SHP77 treated with DMSO at 0.1 percent for 48 hours (cell line): Measurements from ENCODE around the gene STIM2.
"Not testable (repeated sequence)": the region's sequence is repeated elsewhere in the genome, so short reads cannot be mapped to it uniquely, and the experiment has no call there.

Experiments used
- DNase-seq: peaks from one replicate; lab custom pipeline; 2025; lab: John Stamatoyannopoulos, UW

The STIM2 gene

DNA sequence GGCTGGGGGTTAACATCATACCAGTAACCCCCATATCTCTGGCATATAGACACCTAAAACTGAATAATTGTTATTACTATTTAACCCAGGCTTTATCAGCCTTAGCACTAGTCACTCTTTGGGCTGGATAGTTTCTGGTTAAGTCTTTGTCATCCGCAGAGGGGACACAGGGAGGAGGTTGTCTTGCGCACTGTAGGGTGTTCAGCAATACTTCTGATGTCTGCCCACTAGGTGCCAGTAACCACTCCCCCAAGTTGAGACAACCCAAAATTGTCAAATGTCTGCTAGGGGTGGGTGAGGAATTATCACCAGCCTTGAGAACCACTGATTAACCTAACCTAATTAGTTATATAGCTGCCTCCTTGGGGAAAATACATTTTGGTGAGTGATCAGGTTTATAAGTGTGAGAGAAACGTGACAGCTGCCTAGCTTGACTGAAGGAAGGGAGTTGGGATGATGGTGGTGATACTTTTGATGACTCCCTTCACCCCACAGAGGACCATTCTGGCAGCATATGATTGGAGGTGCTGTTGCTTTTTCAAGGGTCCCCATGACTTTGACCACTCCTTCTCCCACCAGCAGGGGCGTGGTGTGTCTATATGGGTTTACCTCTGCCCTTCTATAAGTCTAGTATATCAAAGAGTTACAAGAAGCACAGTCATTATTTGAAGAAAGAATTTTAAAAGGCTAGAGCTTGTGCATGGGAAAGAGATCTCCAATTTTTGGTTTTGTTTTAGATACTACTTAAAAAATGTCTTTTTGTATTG, 140.9 kb downstream of the STIM2 start:
- DNase-seq: no peak

GRCh38 chr4:27003642-27004113, 143.0 kb downstream of the STIM2 start:
- no peak for DNase-seq

DNA sequence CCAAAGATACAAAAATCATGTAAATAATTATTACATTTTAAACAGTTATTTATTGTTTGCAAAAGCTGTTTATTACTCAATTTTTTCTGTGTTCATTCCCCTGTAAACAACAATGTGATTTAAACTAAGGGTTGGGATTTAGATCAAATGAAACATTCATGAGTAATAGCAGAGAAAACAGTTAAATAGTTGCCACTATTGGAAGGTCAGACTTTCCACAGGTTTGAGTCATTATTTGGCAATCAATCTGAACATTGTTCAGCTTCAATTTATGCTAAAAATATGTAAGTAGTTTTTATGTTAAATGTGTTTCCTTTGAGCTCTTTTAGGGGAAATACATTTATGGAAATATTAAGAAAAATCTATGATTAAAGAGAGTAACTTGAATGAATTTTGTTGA, 144.9 kb downstream of the STIM2 start:
- no peak for DNase-seq

DNA sequence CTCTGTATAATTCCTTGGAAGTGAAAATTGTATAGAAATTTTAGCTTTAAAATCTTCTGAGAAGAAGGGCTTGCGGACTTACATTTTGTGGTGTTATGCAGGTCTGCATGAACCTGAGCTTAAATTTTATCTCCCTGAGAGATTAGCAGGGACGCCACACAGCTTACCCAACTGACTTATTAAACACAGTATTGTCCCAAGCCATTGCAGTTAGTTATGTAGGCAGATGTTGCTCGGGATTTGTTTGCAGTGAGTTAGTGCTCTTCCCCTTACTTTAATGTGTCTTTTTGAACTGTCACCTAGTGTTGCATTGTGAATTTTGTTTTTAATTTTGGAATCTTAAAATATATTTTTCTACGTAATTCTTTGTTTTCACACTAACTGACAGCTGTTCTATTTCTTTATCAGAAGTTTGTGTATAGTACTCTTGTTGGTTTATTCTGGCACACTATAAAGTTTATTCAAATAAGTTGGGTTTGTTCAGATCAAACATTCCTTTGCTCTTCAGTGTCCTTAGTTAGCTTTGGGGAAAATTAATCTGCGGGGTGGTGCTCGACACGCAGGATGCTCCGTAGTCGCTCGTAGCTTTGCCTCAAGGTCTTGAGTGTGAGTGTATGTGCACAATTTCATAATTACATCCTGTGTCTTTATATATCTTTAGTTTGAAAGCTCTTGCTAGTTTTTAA, 145.4 kb downstream of the STIM2 start:
- DNase-seq: no peak

DNA sequence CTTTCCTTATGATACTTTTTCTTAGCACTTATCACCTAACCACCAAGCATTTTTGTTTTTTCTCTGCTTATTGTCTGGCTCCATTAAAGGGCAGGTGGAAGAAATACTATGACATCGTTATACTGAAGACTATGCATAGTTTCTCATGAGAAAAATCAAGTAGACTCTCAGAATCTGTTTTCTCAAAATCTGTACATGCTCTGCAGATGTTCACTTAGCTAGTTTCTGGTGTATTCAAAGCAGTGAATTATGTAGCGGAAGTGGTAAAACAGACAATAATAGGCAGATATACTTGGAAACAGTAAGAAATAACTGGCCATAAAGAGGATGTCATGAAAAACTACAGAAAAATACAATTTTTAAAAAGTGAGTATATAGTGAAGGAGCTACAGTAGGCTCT, 146.0 kb downstream of the STIM2 start:
- DNase-seq: no peak

DNA sequence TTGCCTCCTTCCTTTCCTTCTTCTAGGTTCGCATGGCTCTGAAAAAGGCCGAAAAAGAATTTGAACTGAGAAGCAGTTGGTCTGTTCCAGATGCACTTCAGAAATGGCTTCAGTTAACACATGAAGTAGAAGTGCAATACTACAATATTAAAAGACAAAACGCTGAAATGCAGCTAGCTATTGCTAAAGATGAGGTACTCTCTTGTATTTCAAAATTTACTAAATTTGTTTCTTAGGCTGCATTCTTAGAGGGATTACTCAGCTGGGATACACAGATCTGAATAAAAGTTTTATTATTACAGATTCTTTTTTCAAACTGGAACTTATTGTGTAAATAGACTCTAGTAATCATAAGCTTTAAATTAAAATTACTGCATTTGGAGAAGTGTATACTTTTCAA, 146.9 kb downstream of the STIM2 start:
- DNase-seq: no peak

GRCh38 chr4:27008679-27009078, 148.0 kb downstream of the STIM2 start:
- no peak for DNase-seq

GRCh38 chr4:27009539-27009938, 148.9 kb downstream of the STIM2 start:
- no peak for DNase-seq

- no peak for DNase-seq
Measured at GRCh38 chr4:27010334-27010940, 149.8 kb downstream of the STIM2 start.

- no peak for DNase-seq
Measured at GRCh38 chr4:27011401-27011800, 150.8 kb downstream of the STIM2 start.

DNA sequence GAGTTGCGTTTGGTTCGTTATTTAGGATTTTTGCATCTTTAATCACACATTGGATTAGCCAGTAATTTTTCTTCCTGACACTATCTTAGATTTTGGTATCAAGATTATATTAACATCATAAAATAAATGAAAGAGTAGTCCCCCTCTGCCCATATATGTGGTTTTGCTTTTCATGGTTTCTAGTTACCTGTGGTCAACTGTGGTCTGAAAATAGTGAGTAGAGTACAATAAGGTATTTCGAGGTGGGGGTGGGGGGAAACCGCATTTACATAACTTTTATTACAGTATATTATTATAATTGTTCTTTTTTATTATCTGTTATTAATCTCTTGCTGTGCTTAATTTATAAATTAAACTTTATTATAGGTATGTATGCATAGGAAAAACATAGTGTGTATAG, 152.4 kb downstream of the STIM2 start:
- no peak for DNase-seq

DNA sequence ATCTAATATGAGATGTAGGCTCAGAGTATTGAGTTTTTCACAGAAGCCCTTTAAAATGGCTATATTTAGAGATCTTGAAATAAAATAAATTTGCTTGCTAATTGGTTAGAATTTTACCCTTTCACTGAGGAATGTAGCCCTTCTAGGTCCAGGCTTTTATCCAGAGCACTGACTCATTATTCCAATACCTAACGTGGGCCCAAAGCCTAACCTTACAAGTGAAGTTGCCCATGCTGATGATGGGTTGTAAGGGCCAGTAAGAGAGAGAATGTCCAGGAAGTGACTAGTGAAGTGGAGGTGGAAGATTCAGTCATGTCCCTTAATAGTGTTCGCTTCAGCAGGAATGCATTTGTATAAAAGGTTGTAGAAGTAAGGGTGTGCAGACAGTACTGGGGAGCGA, 155.9 kb downstream of the STIM2 start:
- DNase-seq: no peak

DNA sequence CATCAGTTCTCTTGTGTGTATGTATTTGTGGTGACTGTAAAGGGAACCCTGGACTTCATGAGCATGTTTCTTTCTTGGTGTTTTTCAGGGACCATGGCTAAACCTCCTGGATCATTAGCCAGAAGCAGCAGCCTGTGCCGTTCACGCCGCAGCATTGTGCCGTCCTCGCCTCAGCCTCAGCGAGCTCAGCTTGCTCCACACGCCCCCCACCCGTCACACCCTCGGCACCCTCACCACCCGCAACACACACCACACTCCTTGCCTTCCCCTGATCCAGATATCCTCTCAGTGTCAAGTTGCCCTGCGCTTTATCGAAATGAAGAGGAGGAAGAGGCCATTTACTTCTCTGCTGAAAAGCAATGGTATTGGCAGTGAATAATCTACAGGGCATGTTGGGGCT, 157.0 kb downstream of the STIM2 start:
- DNase-seq: no peak

DNA sequence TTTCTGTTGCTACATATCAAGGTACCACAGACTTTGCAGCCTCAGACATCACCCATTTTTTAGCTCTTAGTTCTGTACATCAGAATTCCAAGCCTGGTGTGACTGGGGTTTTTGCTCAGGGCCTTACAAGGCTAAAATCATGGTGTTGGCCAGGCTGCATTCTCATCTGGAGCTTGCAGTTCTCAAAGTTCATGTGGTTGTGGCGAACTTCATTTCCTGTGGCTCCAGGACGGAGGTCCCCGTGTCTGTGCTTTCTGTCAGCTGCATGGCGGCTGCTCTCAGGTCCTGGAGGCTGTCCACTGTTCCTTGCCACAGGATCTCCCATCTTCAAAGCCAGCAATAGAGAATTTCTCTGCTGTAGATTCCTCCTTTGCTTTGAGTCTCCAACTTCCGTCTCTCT, 157.4 kb downstream of the STIM2 start:
- no peak for DNase-seq

DNA sequence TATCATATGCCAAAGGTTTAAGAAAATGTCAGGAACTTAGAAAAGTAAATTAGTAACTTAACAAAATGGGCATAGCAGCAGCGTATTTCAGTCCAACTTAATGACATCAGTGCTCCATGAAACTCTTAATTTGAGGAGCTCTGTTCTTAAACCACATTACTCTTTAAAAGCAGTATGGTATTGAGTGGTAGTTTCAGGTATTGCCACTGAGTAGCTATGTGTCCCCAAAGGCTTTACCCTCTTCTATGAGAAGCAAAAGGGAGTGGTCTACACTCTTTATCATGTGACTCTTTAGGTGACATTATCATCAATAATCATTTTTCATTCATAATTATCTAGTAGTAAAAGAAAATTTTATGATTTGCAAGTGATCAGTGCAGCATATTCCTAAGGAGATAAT, 158.3 kb downstream of the STIM2 start:
- no peak for DNase-seq

- no peak for DNase-seq
Measured at GRCh38 chr4:27019766-27020165, 159.1 kb downstream of the STIM2 start.

DNA sequence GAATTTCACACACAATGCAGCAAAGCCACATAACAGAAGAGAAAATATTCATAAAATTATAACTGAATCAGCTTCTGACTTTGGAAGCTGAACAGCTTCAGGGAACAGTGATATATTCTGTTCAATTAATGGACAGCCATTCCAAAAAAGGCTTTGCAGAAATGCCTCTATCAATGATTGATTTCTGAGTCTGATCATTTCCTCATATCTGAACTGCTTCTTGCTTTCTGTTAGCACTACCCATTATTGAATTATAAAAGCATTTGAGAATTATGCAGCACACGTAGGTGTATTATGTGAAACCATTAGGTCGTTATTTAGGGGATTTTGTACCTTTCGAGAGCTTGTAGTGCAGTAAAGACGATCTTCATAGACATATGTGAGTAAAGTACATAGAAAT, 159.6 kb downstream of the STIM2 start:
- DNase-seq: no peak

- DNase-seq: no peak
Measured at GRCh38 chr4:27020603-27021002, 160.0 kb downstream of the STIM2 start.

DNA sequence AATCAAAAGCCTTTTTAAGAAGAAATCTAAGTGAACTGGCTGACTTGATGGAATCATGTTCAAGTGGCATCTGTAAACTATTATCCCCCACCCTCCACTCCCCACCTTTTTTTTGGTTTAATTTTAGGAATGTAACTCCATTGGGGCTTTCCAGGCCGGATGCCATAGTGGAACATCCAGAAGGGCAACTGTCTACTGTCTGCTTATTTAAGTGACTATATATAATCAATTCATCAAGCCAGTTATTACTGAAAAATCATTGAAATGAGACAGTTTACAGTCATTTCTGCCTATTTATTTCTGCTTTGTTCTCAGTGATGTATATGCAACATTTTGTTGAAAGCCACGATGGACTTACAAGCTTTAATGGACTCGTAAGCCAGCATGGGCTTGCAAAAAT, 162.3 kb downstream of the STIM2 start:
- DNase-seq: no peak

DNA sequence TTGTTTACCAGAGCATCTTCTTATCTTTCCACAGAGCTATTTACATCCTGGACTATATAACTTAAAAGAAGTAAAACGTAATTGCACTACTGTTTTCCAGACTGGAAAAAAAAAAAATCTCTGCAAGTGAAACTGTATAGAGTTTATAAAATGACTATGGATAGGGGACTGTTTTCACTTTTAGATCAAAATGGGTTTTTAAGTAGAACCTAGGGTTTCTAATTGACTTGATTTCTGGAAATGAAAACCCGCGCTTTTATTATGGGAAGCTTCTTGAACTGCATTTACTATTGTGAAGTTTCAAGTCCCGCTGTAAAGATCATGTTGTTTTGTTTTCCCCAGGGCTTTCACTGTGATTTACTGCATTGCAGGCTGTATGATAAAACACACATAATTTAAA, 162.7 kb downstream of the STIM2 start:
- no peak for DNase-seq

DNA sequence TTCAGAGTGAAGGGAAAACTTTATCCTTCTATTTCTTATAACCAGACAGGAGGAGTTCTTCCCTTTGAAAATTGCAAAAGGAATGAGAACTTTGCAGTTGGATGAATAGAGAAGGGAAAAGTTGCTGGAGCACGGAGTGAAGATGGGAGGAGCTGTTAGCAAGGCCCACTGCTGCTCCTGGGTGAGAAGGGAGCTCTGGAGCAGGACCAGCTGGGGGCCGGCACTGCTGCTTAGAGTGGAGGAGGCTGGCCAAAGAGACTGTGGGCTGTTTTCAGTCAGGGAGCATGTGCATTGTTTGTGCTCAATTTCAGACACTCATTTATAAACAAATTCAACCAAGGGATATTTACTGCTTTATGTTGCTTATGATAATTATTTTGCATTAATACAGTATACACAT, 164.2 kb downstream of the STIM2 start:
- no peak for DNase-seq

DNA sequence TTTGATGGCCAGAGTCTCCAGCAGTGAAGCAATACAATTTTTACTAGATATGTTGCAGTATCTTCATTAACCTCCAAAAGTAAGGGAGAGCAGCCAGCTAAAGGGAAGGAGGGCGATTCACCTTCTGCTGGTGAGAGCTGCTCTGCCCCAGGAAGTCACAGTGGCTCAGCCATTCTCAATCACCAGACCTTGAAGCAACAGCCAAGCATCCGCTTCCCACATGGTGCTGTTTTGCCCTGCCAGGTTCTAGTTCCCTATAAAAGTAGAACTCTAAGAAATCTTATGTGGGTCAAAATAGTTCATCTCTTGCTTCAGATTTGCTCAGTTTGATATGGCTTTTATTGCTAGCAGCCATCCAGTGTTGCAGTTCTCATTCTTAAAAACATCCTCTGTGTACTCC, 166.8 kb downstream of the STIM2 start:
- no peak for DNase-seq

GRCh38 chr4:27035127-27035526, 174.5 kb downstream of the STIM2 start:
- DNase-seq: not testable (repeated sequence)
